ENCODE data around the gene CUL4A. TPM values are rescaled to one million over a fixed set of nuclear protein-coding genes. Genes with fewer than 3 reads are reported as not detected.

The CUL4A gene
- total and polyA plus RNA-seq, 9 of the 15 experiments (the other 6 are each of a cell fraction or from before 2014, with no cell fraction given) = 21.1 to 92.0 (median 63.2) TPM

DNA sequence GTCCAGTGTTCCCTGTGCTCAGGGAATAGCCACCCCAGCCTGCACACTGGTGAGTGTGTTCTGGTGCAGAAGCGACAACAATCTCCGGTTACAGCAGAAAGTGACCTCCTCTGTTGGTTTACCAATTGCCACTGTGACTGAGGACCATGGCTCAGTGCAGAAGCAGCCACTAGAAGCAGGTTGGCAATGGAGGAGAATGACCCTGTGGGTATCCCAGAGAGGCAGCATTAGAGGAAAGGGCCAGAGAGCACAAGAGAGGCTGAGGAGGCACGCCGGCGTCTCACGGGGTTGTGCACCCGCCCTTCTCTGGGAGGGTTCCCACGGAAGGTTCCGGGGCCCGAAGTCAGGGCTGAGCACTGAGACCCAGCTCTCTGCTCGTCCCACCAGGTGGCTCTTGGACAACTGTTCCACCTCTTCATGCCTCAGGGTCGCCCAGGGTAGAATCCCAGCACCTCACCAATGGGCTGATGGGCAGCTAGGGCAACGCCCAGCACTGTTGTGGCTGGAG lies 36.9 kb upstream of the CUL4A start:
- ChIA-PET POLR2A (no interaction called here), CTCF (ENCODE audit: low intra/inter-chr PET ratio) (no interaction called here)
- Histone ChIP-seq H3K4me3 (no peak overlapping the region), H3K27ac (ENCODE audit: extremely low read depth, low read depth, low read length) (no peak overlapping the region), H4K20me1 (replicated peaks; ENCODE audit: control insufficient read depth, insufficient read depth, low read length) (no peaks in the 10 kb centered on the region; the same call in 1 of the 2 replicates), H3K36me3 (ENCODE audit: control insufficient read depth, insufficient read depth, low read length) (peaks cover 40% of the 10 kb centered on the region; the same call in 2 of the 3 replicates), H3K27me3 (ENCODE audit: control insufficient read depth in 2 of 2, insufficient read depth in 2 of 2, low read length in 2 of 2) (no peaks in the 10 kb centered on the region), H3K9ac (ENCODE audit: insufficient read depth in 1 of 2, low read depth in 2 of 2, low read length in 2 of 2) (no peak overlapping the region), H2AFZ (ENCODE audit: low read depth, low read length) (no peak overlapping the region), H3K9me3 (replicated peaks; ENCODE audit: control insufficient read depth, insufficient read depth, low read depth, low read length) (no peaks in the 10 kb centered on the region), H3K4me1 (replicated peaks in 1 of 2; ENCODE audit: control insufficient read depth in 2 of 2, insufficient read depth in 2 of 2, low read length in 2 of 2) (peaks cover 0 to 9% of the 10 kb centered on the region in 2 experiments; a peak in 2 of 5 replicates), H3K79me2 (ENCODE audit: control insufficient read depth, insufficient read depth, low read length) (no peaks in the 10 kb centered on the region), H3K4me2 (ENCODE audit: insufficient read depth, low read length) (no peak overlapping the region), H3K9me1 (ENCODE audit: control insufficient read depth, insufficient read depth, low read length) (no peaks in the 10 kb centered on the region)
- intact Hi-C loops (cut with micrococcal nuclease) = no loop called here
- TF ChIP-seq NFIC (IDR thresholded peaks at IDR 0.05) (no peak), POLR2G (IDR thresholded peaks at IDR 0.05; ENCODE audit: low read depth, low read length) (peak; percentile 7; the same call in 1 of the 2 replicates)
- TF ChIP-seq, protein P1, sequence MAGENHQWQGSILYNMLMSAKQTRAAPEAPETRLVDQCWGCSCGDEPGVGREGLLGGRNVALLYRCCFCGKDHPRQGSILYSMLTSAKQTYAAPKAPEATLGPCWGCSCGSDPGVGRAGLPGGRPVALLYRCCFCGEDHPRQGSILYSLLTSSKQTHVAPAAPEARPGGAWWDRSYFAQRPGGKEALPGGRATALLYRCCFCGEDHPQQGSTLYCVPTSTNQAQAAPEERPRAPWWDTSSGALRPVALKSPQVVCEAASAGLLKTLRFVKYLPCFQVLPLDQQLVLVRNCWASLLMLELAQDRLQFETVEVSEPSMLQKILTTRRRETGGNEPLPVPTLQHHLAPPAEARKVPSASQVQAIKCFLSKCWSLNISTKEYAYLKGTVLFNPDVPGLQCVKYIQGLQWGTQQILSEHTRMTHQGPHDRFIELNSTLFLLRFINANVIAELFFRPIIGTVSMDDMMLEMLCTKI (IDR thresholded peaks at IDR 0.05; ENCODE audit: partially characterized antibody) = no peak
- TF ChIP-seq, protein P2, sequence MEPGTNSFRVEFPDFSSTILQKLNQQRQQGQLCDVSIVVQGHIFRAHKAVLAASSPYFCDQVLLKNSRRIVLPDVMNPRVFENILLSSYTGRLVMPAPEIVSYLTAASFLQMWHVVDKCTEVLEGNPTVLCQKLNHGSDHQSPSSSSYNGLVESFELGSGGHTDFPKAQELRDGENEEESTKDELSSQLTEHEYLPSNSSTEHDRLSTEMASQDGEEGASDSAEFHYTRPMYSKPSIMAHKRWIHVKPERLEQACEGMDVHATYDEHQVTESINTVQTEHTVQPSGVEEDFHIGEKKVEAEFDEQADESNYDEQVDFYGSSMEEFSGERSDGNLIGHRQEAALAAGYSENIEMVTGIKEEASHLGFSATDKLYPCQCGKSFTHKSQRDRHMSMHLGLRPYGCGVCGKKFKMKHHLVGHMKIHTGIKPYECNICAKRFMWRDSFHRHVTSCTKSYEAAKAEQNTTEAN (CRISPR knock-in tag; IDR thresholded peaks at IDR 0.05) = no peak
- no peak for DNase-seq (ENCODE audit: extremely low read depth in 1 of 4, low spot score in 3 of 4)
- FAIRE-seq = no peak
- BruUV-seq (replicated peaks) = no TSS peak
- ATAC-seq = no peak
- in situ Hi-C loops (cut with MboI) = no loop called here
- WGBS (ENCODE audit: insufficient coverage, low coverage, missing lambda C conversion rate) = 92% methylated on average over 13 of the region's 13 CpGs

Data from K562 (cell line).